Fibroblast of lung (primary cell): ENCODE measurements around the gene FUBP3. TPM values are rescaled to one million over a fixed set of nuclear protein-coding genes. Genes with fewer than 3 reads are reported as not detected.

Experiments used
- DNase-seq, 2 donors: peaks; one replicate each; pipeline versions ENCODE4 v3.0.0 to v3.0.0-alpha.2; 2010; ENCODE audit warnings: low read depth in 2 of 2
- H2AFZ ChIP-seq: 2 replicates; pipeline ENCODE4 v1.5.1; 2012; ENCODE audit warnings: low read length, control low read depth, inconsistent platforms
- H3K27ac ChIP-seq: 2 replicates; pipeline ENCODE4 v1.5.1; 2011; ENCODE audit warnings: low read length, control low read depth; ENCODE audit not compliant: insufficient read depth
- H3K27me3 ChIP-seq: 2 replicates; pipeline ENCODE4 v1.5.1; 2011; ENCODE audit warnings: mild to moderate bottlenecking, low read length; ENCODE audit not compliant: control insufficient read depth, insufficient read depth
- H3K36me3 ChIP-seq: 2 replicates; pipeline ENCODE4 v1.5.1; 2011; ENCODE audit warnings: low read length; ENCODE audit not compliant: control insufficient read depth, insufficient read depth
- H3K4me1 ChIP-seq: 2 replicates; pipeline ENCODE4 v1.5.1; 2011; ENCODE audit warnings: low read length; ENCODE audit not compliant: control insufficient read depth, insufficient read depth; ENCODE audit errors: extremely low read depth
- H3K4me2 ChIP-seq: 2 replicates; pipeline ENCODE4 v1.5.1; 2011; ENCODE audit warnings: low read length, control low read depth; ENCODE audit not compliant: insufficient read depth; ENCODE audit errors: extremely low read depth
- H3K4me3 ChIP-seq, 4 experiments: fragments of 200-600 bp in 1 of 4; sonication (generic) in 1 of 4; replicated peaks in 1 of 4; 2 replicates each; pipeline ENCODE4 v1.5.1; 2011 to 2016; ENCODE audit warnings: low read length in 4 of 4, low read depth in 3 of 4, mild to moderate bottlenecking in 3 of 4, control low read depth in 2 of 4, inconsistent platforms in 1 of 4, mixed read lengths in 1 of 4; ENCODE audit not compliant: insufficient read depth in 1 of 4; ENCODE audit errors: control extremely low read depth in 1 of 4
- H3K79me2 ChIP-seq: 2 replicates; pipeline ENCODE4 v1.5.1; 2012; ENCODE audit warnings: mild to moderate bottlenecking, low read length, inconsistent platforms; ENCODE audit not compliant: control insufficient read depth, insufficient read depth
- H3K9ac ChIP-seq: 2 replicates; pipeline ENCODE4 v1.5.1; 2011; ENCODE audit warnings: mild to moderate bottlenecking, low read length, control low read depth; ENCODE audit not compliant: insufficient read depth
- H3K9me3 ChIP-seq: 2 replicates; pipeline ENCODE4 v1.5.1; 2012; ENCODE audit warnings: low read depth, low read length; ENCODE audit not compliant: control insufficient read depth, insufficient read depth
- H4K20me1 ChIP-seq: 2 replicates; pipeline ENCODE4 v1.5.1; 2011; ENCODE audit warnings: low read length; ENCODE audit not compliant: control insufficient read depth, insufficient read depth; ENCODE audit errors: extremely low read depth
- EZH2 ChIP-seq: IDR thresholded peaks from 2 replicates; pipeline ENCODE4 v1.5.1; 2012; ENCODE audit warnings: low read length, control low read depth, mild to moderate bottlenecking; ENCODE audit errors: missing control alignments
- polyA plus RNA-seq, 2 donors: library from polyadenylated mRNA; depleted of rRNA in 1 of 2; stranded (reverse) in 1 of 2; unstranded in 1 of 2; fragments of >200 nt; gene quantifications; 2 replicates each; pipeline ENCODE4 v1.2.1, GENCODE V29; 2011 to 2012; ENCODE audit warnings: missing spikeins in 1 of 2
- total RNA-seq: library from RNA; depleted of rRNA; stranded (reverse); fragments of >200 nt; gene quantifications from 2 replicates; pipeline ENCODE4 v1.2.1, GENCODE V29; 2014
- TF ChIP-seq, protein P1 (sequence below), 2 donors: IDR thresholded peaks in 1 of 2; conservative IDR thresholded peaks in 1 of 2; 1 replicate in 1 of 2; 2 replicates in 1 of 2; pipeline ENCODE4 v1.5.1; 2011 to 2012; ENCODE audit warnings: low read length in 2 of 2, control low read depth in 1 of 2, inconsistent platforms in 1 of 2, low read depth in 1 of 2, mild to moderate bottlenecking in 1 of 2

The FUBP3 gene
- total and polyA plus RNA-seq, 2 donors (not counting 1 experiment from before 2014, with no cell fraction given), result 35.7 to 36.2 TPM

DNA sequence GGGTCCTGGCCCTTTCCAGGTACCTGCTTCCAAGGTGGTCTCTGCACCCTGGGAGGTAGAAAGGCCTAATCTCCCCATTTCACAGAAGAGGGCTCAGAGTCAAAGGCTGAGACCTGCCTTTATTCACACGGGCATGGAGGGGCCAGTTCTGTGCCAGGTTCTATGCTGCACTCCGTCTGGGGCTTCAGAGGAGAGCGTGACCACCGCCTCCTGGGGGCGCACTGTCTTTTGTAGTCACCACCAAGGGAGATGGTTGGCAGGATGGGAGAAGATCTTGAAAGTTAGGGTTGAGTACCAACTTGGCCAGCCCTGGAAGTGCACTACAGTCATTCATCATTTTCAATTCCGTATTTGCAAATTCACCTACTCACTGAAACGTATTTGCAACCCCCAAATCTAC is 61.3 kb downstream of the FUBP3 start:
- Histone ChIP-seq H3K9me3 (no peaks in the 10 kb centered on the region), H3K9ac (no peak overlapping the region), H3K79me2 (no peaks in the 10 kb centered on the region), H2AFZ (no peak overlapping the region), H3K4me2 (no peak overlapping the region), H3K4me3 (no peak overlapping the region), H3K4me1 (no peaks in the 10 kb centered on the region), H3K27me3 (no peaks in the 10 kb centered on the region), H3K36me3 (peaks cover 10% of the 10 kb centered on the region), H4K20me1 (no peaks in the 10 kb centered on the region), H3K27ac (no peak overlapping the region)
- no peak for TF ChIP-seq EZH2
- TF ChIP-seq, protein P1, sequence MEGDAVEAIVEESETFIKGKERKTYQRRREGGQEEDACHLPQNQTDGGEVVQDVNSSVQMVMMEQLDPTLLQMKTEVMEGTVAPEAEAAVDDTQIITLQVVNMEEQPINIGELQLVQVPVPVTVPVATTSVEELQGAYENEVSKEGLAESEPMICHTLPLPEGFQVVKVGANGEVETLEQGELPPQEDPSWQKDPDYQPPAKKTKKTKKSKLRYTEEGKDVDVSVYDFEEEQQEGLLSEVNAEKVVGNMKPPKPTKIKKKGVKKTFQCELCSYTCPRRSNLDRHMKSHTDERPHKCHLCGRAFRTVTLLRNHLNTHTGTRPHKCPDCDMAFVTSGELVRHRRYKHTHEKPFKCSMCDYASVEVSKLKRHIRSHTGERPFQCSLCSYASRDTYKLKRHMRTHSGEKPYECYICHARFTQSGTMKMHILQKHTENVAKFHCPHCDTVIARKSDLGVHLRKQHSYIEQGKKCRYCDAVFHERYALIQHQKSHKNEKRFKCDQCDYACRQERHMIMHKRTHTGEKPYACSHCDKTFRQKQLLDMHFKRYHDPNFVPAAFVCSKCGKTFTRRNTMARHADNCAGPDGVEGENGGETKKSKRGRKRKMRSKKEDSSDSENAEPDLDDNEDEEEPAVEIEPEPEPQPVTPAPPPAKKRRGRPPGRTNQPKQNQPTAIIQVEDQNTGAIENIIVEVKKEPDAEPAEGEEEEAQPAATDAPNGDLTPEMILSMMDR (conservative IDR thresholded peaks at IDR 0.05 in 1 of 2, IDR thresholded peaks at IDR 0.05 in 1 of 2; ENCODE audit: low read depth in 1 of 2, low read length in 2 of 2), result peak in 1 of 2 donors; percentile 0
- no peak for DNase-seq

DNA sequence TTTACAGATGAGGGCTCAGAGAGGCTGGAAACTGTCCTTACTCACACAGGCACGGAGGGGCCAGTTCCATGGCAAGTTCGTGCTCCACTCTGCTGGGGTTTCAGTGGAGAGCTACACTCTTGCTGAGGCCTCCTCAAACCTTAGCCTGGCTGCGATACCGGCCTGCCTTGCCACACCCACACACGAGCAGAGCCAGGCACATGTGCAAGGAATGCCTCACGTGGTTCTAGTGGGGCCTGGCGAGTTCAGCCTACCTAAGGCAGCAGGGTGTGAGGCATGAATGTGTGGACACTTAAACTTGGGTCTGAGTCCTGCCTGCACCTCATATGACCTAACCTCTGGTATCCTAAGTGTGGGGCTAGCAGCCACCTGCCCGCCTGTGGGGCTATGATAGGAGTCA is 63.5 kb downstream of the FUBP3 start:
- no peak for DNase-seq
- Histone ChIP-seq H3K9me3 (no peaks in the 10 kb centered on the region), H4K20me1 (no peaks in the 10 kb centered on the region), H3K27me3 (no peaks in the 10 kb centered on the region), H3K79me2 (no peaks in the 10 kb centered on the region), H3K4me2 (no peak overlapping the region), H3K9ac (no peak overlapping the region), H3K27ac (no peak overlapping the region), H2AFZ (no peak overlapping the region), H3K36me3 (peaks cover 4% of the 10 kb centered on the region), H3K4me3 (no peak overlapping the region), H3K4me1 (no peaks in the 10 kb centered on the region)
- TF ChIP-seq, protein P1 (conservative IDR thresholded peaks at IDR 0.05 in 1 of 2, IDR thresholded peaks at IDR 0.05 in 1 of 2; ENCODE audit: low read depth in 1 of 2, low read length in 2 of 2), result no peak
- no peak for TF ChIP-seq EZH2

DNA sequence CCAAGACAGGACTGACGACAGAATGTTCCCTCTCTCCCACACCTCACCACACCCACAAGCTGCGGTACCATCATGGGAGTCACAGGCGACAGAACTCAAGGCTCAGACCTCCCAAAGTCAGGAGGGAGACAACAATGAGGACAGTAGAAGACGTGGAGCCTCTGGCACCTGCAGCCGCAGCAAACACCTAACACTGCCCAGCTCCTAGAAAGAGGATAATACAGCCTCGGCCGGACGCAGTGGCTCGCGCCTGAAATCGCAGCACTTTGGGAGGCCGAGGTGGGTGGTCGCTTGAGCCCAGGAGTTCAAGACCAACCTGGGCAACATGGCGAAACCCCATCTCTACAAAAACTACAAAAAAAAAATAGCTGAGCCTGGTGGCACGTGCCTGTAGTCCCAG is 71.8 kb downstream of the FUBP3 start:
- H3K79me2 ChIP-seq, result no peaks in the 10 kb centered on the region
- peaks cover 5% of the 10 kb centered on the region for H3K27me3 ChIP-seq
- H4K20me1 ChIP-seq, result no peaks in the 10 kb centered on the region
- no peaks in the 10 kb centered on the region for H3K36me3 ChIP-seq
- no peak overlapping the region for H2AFZ ChIP-seq
- H3K27ac ChIP-seq, result no peak overlapping the region
- no peak overlapping the region for H3K9ac ChIP-seq
- H3K4me3 ChIP-seq, result no peak overlapping the region
- no peak for DNase-seq
- TF ChIP-seq, protein P1 (conservative IDR thresholded peaks at IDR 0.05 in 1 of 2, IDR thresholded peaks at IDR 0.05 in 1 of 2; ENCODE audit: low read depth in 1 of 2, low read length in 2 of 2), result no peak
- no peak for TF ChIP-seq EZH2
- no peaks in the 10 kb centered on the region for H3K4me1 ChIP-seq
- no peaks in the 10 kb centered on the region for H3K9me3 ChIP-seq
- H3K4me2 ChIP-seq, result no peak overlapping the region
